ENCODE data around the gene CRISP1. TPM values are rescaled to one million over a fixed set of nuclear protein-coding genes. Genes with fewer than 3 reads are reported as not detected.

The CRISP1 gene
- total and polyA plus RNA-seq, 10 of the 15 experiments (the other 5 are each of a cell fraction or from before 2014, with no cell fraction given), result not detected

DNA sequence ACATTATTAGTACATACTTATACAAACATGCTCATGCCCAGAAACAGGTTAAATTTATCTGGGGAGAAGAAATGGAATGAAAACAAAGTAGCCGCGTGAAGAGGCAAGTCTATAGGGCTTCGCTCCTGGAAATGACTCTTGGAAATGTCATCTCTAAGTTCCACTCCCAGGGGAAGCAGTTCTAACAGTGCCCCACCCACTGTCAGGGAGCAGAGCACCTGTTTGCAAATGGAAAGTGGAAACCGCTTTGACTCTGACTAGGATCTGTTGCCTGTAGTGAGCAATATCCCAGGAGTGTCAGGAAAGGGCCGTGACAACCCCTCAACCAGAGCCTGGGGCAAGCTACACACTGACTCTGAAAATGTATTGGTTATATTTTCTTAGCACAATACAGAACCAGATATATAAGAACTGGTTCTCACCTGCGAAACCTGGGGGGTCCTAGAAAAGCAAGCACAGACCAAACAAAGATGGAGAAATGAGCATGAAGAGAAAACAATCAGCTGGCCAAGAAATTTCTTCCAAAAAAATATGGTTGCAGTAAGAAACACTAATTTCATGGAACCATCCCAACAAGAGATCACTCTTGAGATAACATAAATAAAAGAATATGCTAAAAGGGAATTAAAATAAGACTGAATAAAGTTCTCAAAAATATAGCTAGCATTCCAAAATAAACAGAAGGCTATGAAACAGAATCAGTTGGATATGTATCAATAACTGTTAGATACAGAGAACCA is 47.5 kb upstream of the CRISP1 start:
- H3K9ac ChIP-seq (ENCODE audit: control insufficient read depth, insufficient read depth, low read length), result no peak overlapping the region
- no peaks in the 10 kb centered on the region for H3K27me3 ChIP-seq (replicated peaks in 1 of 2; ENCODE audit: control insufficient read depth in 2 of 2, insufficient read depth in 2 of 2, low read length in 1 of 2)
- ChIA-PET RAD21 (ENCODE audit: unreplicated experiment) (no interaction called here), SMC1A (ENCODE audit: uncharacterized antibody, unreplicated experiment) (interaction anchor here (1.2 to 1.3 kb wide), 3 partner anchors 8 to 381 kb away, joined by 3 read pairs; no protein-coding TSS in a partner anchor), CTCF (interaction anchor here (0.9 kb wide), 1 partner anchor 8 kb away, joined by 3 read pairs; no protein-coding TSS in a partner anchor), POLR2A (no interaction called here)
- ATAC-seq (no peak), FAIRE-seq (no peak), DNase-seq (ENCODE audit: low read depth, low spot score) (no peak)
- H3K36me3 ChIP-seq (ENCODE audit: control insufficient read depth in 2 of 2, insufficient read depth in 2 of 2, low read length in 1 of 2), result no peaks in the 10 kb centered on the region
- H3K4me2 ChIP-seq (ENCODE audit: control insufficient read depth, insufficient read depth), result no peak overlapping the region
- in situ Hi-C loops (cut with MboI), result no loop called here
- H2AFZ ChIP-seq (ENCODE audit: control insufficient read depth, low read depth, low read length), result no peak overlapping the region
- 44% methylated on average over 6 of the region's 6 CpGs for WGBS (ENCODE audit: insufficient coverage, insufficient replicate concordance, low lambda C conversion rate, missing lambda C conversion rate)
- no peak overlapping the region for H3K4me3 ChIP-seq
- H3K79me2 ChIP-seq (ENCODE audit: control insufficient read depth, insufficient read depth, low read length), result no peaks in the 10 kb centered on the region
- H3K27ac ChIP-seq (ENCODE audit: control insufficient read depth, insufficient read depth), result no peak overlapping the region
- TF ChIP-seq SMAD5 (IDR thresholded peaks at IDR 0.05; ENCODE audit: low read depth) (no peak), EGR1 (IDR thresholded peaks at IDR 0.05; ENCODE audit: borderline replicate concordance in 1 of 2, low read depth in 2 of 2, low read length in 2 of 2) (no peak), HDAC2 (IDR thresholded peaks at IDR 0.05) (no peak), FOXK2 (IDR thresholded peaks at IDR 0.05) (no peak), BACH1 (IDR thresholded peaks at IDR 0.05; ENCODE audit: borderline replicate concordance) (no peak), KLF5 (IDR thresholded peaks at IDR 0.05; ENCODE audit: partially characterized antibody) (no peak), ZBTB33 (IDR thresholded peaks at IDR 0.05) (no peak), NKRF (conservative IDR thresholded peaks at IDR 0.05) (no peak), MTA2 (IDR thresholded peaks at IDR 0.05; ENCODE audit: low read depth) (no peak), SUZ12 (IDR thresholded peaks at IDR 0.05; ENCODE audit: unreplicated experiment) (no peak), CHD1 (IDR thresholded peaks at IDR 0.05; ENCODE audit: low read depth, low read length) (no peak), SPI1 (IDR thresholded peaks at IDR 0.05; ENCODE audit: borderline replicate concordance, insufficient read depth, low read depth, low read length) (no peak), SRF (IDR thresholded peaks at IDR 0.05; ENCODE audit: low read depth in 2 of 2, low read length in 2 of 2) (no peak), BRCA1 (IDR thresholded peaks at IDR 0.05; ENCODE audit: low read depth, low read length) (no peak), GATAD2B (conservative IDR thresholded peaks at IDR 0.05; ENCODE audit: low read depth) (no peak), POU2F2 (IDR thresholded peaks at IDR 0.05; ENCODE audit: borderline replicate concordance, low read depth, low read length) (no peak), SREBF1 (IDR thresholded peaks at IDR 0.05; ENCODE audit: low read length) (no peak), CREM (IDR thresholded peaks at IDR 0.05; ENCODE audit: low read depth) (no peak), ZZZ3 (IDR thresholded peaks at IDR 0.05; ENCODE audit: control insufficient read depth, insufficient read length, low read depth) (no peak)
- TF ChIP-seq, protein P1, sequence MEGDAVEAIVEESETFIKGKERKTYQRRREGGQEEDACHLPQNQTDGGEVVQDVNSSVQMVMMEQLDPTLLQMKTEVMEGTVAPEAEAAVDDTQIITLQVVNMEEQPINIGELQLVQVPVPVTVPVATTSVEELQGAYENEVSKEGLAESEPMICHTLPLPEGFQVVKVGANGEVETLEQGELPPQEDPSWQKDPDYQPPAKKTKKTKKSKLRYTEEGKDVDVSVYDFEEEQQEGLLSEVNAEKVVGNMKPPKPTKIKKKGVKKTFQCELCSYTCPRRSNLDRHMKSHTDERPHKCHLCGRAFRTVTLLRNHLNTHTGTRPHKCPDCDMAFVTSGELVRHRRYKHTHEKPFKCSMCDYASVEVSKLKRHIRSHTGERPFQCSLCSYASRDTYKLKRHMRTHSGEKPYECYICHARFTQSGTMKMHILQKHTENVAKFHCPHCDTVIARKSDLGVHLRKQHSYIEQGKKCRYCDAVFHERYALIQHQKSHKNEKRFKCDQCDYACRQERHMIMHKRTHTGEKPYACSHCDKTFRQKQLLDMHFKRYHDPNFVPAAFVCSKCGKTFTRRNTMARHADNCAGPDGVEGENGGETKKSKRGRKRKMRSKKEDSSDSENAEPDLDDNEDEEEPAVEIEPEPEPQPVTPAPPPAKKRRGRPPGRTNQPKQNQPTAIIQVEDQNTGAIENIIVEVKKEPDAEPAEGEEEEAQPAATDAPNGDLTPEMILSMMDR (IDR thresholded peaks at IDR 0.05 in 2 of 3, conservative IDR thresholded peaks at IDR 0.05 in 1 of 3; ENCODE audit: control insufficient read depth in 2 of 3, extremely low read depth in 1 of 3, insufficient read depth in 1 of 3, low read depth in 3 of 3, low read length in 3 of 3), result no peak
- BruUV-seq (replicated peaks), result no TSS peak
- no peaks in the 10 kb centered on the region for H3K9me3 ChIP-seq (replicated peaks; ENCODE audit: control insufficient read depth, insufficient read depth, low read length)
- H4K20me1 ChIP-seq (ENCODE audit: control insufficient read depth, insufficient read depth), result no peaks in the 10 kb centered on the region
- intact Hi-C loops (cut with micrococcal nuclease; ENCODE audit: unreplicated experiment), result no loop called here
- no peaks in the 10 kb centered on the region for H3K4me1 ChIP-seq (ENCODE audit: control insufficient read depth, insufficient read depth, low read length)
